ENCODE data around the gene ALPP.
"Not testable (repeated sequence)": the region's sequence is repeated elsewhere in the genome, so short reads cannot be mapped to it uniquely, and the experiment has no call there.

Gene ALPP

GRCh38 chr2:232423407-232423806, 44.9 kb downstream of the ALPP start:
- DNase-seq: not testable (repeated sequence)

GRCh38 chr2:232431705-232432590, 53.4 kb downstream of the ALPP start:
- DNase-seq: no peak

All from central memory CD4-positive, alpha-beta T cell (primary cell).